NB4 (cell line): ENCODE measurements around the gene SPRR2F.

Experiments used
- DNase-seq: peaks from one replicate; pipeline ENCODE4 v3.0.0; 2010; ENCODE audit warnings: low read depth
- H3K4me3 ChIP-seq: one replicate; pipeline ENCODE4 v1.5.1; 2011; ENCODE audit warnings: mild to moderate bottlenecking, low read depth, low read length, moderate library complexity
- CTCF ChIP-seq: IDR thresholded peaks from one replicate; pipeline ENCODE4 v1.5.1; 2012; ENCODE audit warnings: low read depth, low read length
- MAX ChIP-seq: IDR thresholded peaks from 2 replicates; pipeline ENCODE4 v1.6.1; 2011; ENCODE audit warnings: low read depth, low read length
- MYC ChIP-seq: IDR thresholded peaks from 2 replicates; pipeline ENCODE4 v1.6.1; 2011; ENCODE audit warnings: low read depth, low read length
- POLR2A ChIP-seq: IDR thresholded peaks from 2 replicates; pipeline ENCODE4 v1.6.1; 2011; ENCODE audit warnings: mild to moderate bottlenecking; ENCODE audit not compliant: insufficient read length; ENCODE audit errors: extremely low read depth

The SPRR2F gene

GRCh38 chr1:153081736-153082135 lies 31.6 kb downstream of the SPRR2F start:
- TF ChIP-seq CTCF (no peak), MAX (no peak), POLR2A (no peak), MYC (no peak)
- DNase-seq: no peak
- no peak overlapping the region for H3K4me3 ChIP-seq

- TF ChIP-seq POLR2A: no peak
- TF ChIP-seq MYC: no peak
- no peak for TF ChIP-seq MAX
- no peak for TF ChIP-seq CTCF
- H3K4me3 ChIP-seq: no peak overlapping the region
- no peak for DNase-seq
These were observed 40.2 kb downstream of the SPRR2F start for GRCh38 chr1:153072806-153073726.

GRCh38 chr1:153071511-153071910 lies 41.8 kb downstream of the SPRR2F start, which contains the start of gene SPRR2B:
SPRR2B (minus strand) TSS chr1:153071611; CDS start chr1:153070839, 772 bp downstream.
- no peak within 1 kb of the TSS for H3K4me3 ChIP-seq
- no peak for DNase-seq
- TF ChIP-seq MYC (no peak), MAX (no peak), CTCF (no peak), POLR2A (no peak)

- TF ChIP-seq POLR2A (no peak), MAX (no peak)
- H3K4me3 ChIP-seq: no peak overlapping the region
These were observed 43.1 kb downstream of the SPRR2F start for GRCh38 chr1:153070243-153070642.

More at GRCh38 chr1:153070243-153070642, 43.1 kb downstream of the SPRR2F start:
- DNase-seq: no peak
